SU-DHL-6 (cell line): ENCODE measurements around the gene UNC5B.

Experiments
- CTCF ChIP-seq: fragments of 200-600 bp; sonication (generic); IDR thresholded peaks from one replicate; pipeline ENCODE4 v1.5.1; 2017; ENCODE audit warnings: antibody characterized with exemption, mild to moderate bottlenecking, low read length, moderate library complexity; ENCODE audit not compliant: insufficient read depth, poor library complexity, severe bottlenecking
- EZH2phosphoT487 ChIP-seq: fragments of 200-600 bp; sonication (generic), shearing (Covaris generic); conservative IDR thresholded peaks from 2 replicates; pipeline ENCODE4 v1.6.1; 2018; ENCODE audit warnings: mild to moderate bottlenecking, antibody characterized with exemption, low read length, moderate library complexity, mixed read lengths

GRCh38 chr10:71252220-71252619 is 39.9 kb downstream of the UNC5B start:
- TF ChIP-seq CTCF (no peak), EZH2phosphoT487 (no peak)
